Measurements from ENCODE around the gene INPP5D. TPM values are rescaled to one million over a fixed set of nuclear protein-coding genes. Genes with fewer than 3 reads are reported as not detected.

INPP5D gene
- total RNA-seq, 3 donors from 2014 or later, result 18.4 to 20.3 (median 20.0) TPM

GRCh38 chr2:233140978-233141377 is 80.8 kb downstream of the INPP5D start:
- TF ChIP-seq POLR2AphosphoS5 (IDR thresholded peaks at IDR 0.05) (no peak), POLR2A (IDR thresholded peaks at IDR 0.05) (no peak), CTCF (IDR thresholded peaks at IDR 0.05) (no peak)

GRCh38 chr2:233141901-233142300 is 81.8 kb downstream of the INPP5D start:
- Histone ChIP-seq H3K4me1 (no peaks in the 10 kb centered on the region), H3K27ac (no peak overlapping the region), H3K4me3 (no peak overlapping the region), H3K36me3 (no peaks in the 10 kb centered on the region), H3K9me3 (no peaks in the 10 kb centered on the region), H3K27me3 (no peaks in the 10 kb centered on the region)
- TF ChIP-seq POLR2AphosphoS5 (IDR thresholded peaks at IDR 0.05) (no peak), CTCF (IDR thresholded peaks at IDR 0.05) (no peak), POLR2A (IDR thresholded peaks at IDR 0.05) (no peak)
- no peak for DNase-seq (ENCODE audit: low spot score in 2 of 2)
- intact Hi-C loops (cut with DNase I; ENCODE audit: low total_unique reads), result no loop called here

More at GRCh38 chr2:233140978-233141377, 80.8 kb downstream of the INPP5D start:
- Histone ChIP-seq H3K27me3 (no peaks in the 10 kb centered on the region), H3K36me3 (no peaks in the 10 kb centered on the region), H3K4me1 (no peaks in the 10 kb centered on the region), H3K9me3 (no peaks in the 10 kb centered on the region), H3K4me3 (no peak overlapping the region), H3K27ac (no peak overlapping the region)
- intact Hi-C loops (cut with DNase I; ENCODE audit: low total_unique reads), result no loop called here
- DNase-seq (ENCODE audit: low spot score in 2 of 2), result no peak

- Histone ChIP-seq H3K27me3 (no peaks in the 10 kb centered on the region), H3K9me3 (no peaks in the 10 kb centered on the region), H3K4me1 (no peaks in the 10 kb centered on the region), H3K36me3 (no peaks in the 10 kb centered on the region), H3K27ac (no peak overlapping the region), H3K4me3 (no peak overlapping the region)
- intact Hi-C loops (cut with DNase I; ENCODE audit: low total_unique reads), result no loop called here
- TF ChIP-seq CTCF (IDR thresholded peaks at IDR 0.05), result no peak
- no peak for TF ChIP-seq POLR2AphosphoS5 (IDR thresholded peaks at IDR 0.05)
- TF ChIP-seq POLR2A (IDR thresholded peaks at IDR 0.05), result no peak
- no peak for DNase-seq (ENCODE audit: low spot score in 2 of 2)
Measured at GRCh38 chr2:233142355-233142897, 82.3 kb downstream of the INPP5D start.

- intact Hi-C loops (cut with DNase I; ENCODE audit: low total_unique reads), result no loop called here
- no peaks in the 10 kb centered on the region for H3K9me3 ChIP-seq
- DNase-seq (ENCODE audit: low spot score in 2 of 2), result no peak
- TF ChIP-seq POLR2A (IDR thresholded peaks at IDR 0.05) (no peak), CTCF (IDR thresholded peaks at IDR 0.05) (no peak)
- no peaks in the 10 kb centered on the region for H3K36me3 ChIP-seq
- no peaks in the 10 kb centered on the region for H3K4me1 ChIP-seq
- no peak overlapping the region for H3K27ac ChIP-seq
- no peaks in the 10 kb centered on the region for H3K27me3 ChIP-seq
- no peak overlapping the region for H3K4me3 ChIP-seq
Measured at GRCh38 chr2:233143700-233144331, 83.7 kb downstream of the INPP5D start.

- Histone ChIP-seq H3K36me3 (no peaks in the 10 kb centered on the region), H3K27ac (no peak overlapping the region), H3K4me3 (no peak overlapping the region), H3K27me3 (no peaks in the 10 kb centered on the region), H3K4me1 (no peaks in the 10 kb centered on the region), H3K9me3 (no peaks in the 10 kb centered on the region)
- no peak for DNase-seq (ENCODE audit: low spot score in 2 of 2)
- intact Hi-C loops (cut with DNase I; ENCODE audit: low total_unique reads), result no loop called here
- TF ChIP-seq POLR2A (IDR thresholded peaks at IDR 0.05) (no peak), CTCF (IDR thresholded peaks at IDR 0.05) (no peak), POLR2AphosphoS5 (IDR thresholded peaks at IDR 0.05) (no peak)
Measured at GRCh38 chr2:233145726-233146125, 85.6 kb downstream of the INPP5D start.
